ENCODE data around the gene CPXM2.

DNA sequence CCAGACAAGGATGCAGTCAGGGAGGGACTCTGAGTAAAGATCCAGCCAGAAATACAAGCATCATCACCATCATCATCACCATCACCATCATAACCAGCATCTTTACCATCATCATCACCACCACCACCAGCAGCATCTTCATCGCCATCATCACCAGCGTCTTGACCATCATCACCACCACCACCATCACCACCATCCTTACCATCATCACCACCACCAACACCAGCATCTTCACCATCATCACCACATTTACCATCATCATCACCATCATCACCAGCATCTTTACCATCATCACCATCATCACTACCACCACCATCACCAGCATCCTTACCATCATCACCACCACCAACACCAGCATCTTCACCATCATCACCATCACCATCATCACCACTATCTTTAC, 44.1 kb upstream of the CPXM2 start:
- TF ChIP-seq, protein P1, sequence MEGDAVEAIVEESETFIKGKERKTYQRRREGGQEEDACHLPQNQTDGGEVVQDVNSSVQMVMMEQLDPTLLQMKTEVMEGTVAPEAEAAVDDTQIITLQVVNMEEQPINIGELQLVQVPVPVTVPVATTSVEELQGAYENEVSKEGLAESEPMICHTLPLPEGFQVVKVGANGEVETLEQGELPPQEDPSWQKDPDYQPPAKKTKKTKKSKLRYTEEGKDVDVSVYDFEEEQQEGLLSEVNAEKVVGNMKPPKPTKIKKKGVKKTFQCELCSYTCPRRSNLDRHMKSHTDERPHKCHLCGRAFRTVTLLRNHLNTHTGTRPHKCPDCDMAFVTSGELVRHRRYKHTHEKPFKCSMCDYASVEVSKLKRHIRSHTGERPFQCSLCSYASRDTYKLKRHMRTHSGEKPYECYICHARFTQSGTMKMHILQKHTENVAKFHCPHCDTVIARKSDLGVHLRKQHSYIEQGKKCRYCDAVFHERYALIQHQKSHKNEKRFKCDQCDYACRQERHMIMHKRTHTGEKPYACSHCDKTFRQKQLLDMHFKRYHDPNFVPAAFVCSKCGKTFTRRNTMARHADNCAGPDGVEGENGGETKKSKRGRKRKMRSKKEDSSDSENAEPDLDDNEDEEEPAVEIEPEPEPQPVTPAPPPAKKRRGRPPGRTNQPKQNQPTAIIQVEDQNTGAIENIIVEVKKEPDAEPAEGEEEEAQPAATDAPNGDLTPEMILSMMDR (IDR thresholded peaks at IDR 0.05; ENCODE audit: low read depth, low read length, missing input control) = no peak
- TF ChIP-seq TAF1 (conservative IDR thresholded peaks at IDR 0.05) (no peak), RAD21 (IDR thresholded peaks at IDR 0.05) (no peak)
- TF ChIP-seq, protein P2, sequence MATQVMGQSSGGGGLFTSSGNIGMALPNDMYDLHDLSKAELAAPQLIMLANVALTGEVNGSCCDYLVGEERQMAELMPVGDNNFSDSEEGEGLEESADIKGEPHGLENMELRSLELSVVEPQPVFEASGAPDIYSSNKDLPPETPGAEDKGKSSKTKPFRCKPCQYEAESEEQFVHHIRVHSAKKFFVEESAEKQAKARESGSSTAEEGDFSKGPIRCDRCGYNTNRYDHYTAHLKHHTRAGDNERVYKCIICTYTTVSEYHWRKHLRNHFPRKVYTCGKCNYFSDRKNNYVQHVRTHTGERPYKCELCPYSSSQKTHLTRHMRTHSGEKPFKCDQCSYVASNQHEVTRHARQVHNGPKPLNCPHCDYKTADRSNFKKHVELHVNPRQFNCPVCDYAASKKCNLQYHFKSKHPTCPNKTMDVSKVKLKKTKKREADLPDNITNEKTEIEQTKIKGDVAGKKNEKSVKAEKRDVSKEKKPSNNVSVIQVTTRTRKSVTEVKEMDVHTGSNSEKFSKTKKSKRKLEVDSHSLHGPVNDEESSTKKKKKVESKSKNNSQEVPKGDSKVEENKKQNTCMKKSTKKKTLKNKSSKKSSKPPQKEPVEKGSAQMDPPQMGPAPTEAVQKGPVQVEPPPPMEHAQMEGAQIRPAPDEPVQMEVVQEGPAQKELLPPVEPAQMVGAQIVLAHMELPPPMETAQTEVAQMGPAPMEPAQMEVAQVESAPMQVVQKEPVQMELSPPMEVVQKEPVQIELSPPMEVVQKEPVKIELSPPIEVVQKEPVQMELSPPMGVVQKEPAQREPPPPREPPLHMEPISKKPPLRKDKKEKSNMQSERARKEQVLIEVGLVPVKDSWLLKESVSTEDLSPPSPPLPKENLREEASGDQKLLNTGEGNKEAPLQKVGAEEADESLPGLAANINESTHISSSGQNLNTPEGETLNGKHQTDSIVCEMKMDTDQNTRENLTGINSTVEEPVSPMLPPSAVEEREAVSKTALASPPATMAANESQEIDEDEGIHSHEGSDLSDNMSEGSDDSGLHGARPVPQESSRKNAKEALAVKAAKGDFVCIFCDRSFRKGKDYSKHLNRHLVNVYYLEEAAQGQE (IDR thresholded peaks at IDR 0.05) = no peak
